Glutamatergic neuron (in vitro differentiated cells): ENCODE measurements around the gene C1orf232. TPM values are rescaled to one million over a fixed set of nuclear protein-coding genes. Genes with fewer than 3 reads are reported as not detected.

Experiments used
- DNase-seq: peaks from one replicate; pipeline ENCODE4 v3.0.0; 2022
- H3K27ac Mint-ChIP-seq: one replicate; pipeline ENCODE4 v1.8.0; 2020; ENCODE audit warnings: mild to moderate bottlenecking, mixed read lengths, inconsistent platforms; ENCODE audit not compliant: unreplicated experiment
- H3K27me3 Mint-ChIP-seq: one replicate; pipeline ENCODE4 v1.8.0; 2020; ENCODE audit warnings: mild to moderate bottlenecking, moderate library complexity, mixed read lengths, inconsistent platforms; ENCODE audit not compliant: unreplicated experiment
- H3K36me3 Mint-ChIP-seq: one replicate; pipeline ENCODE4 v1.8.0; 2020; ENCODE audit warnings: mild to moderate bottlenecking, mixed read lengths, inconsistent platforms; ENCODE audit not compliant: unreplicated experiment
- H3K4me1 Mint-ChIP-seq: one replicate; pipeline ENCODE4 v1.8.0; 2020; ENCODE audit warnings: mild to moderate bottlenecking, low read depth, mixed read lengths, inconsistent platforms; ENCODE audit not compliant: unreplicated experiment
- H3K4me3 Mint-ChIP-seq: one replicate; pipeline ENCODE4 v1.8.0; 2020; ENCODE audit warnings: mild to moderate bottlenecking, mixed read lengths, inconsistent platforms; ENCODE audit not compliant: unreplicated experiment
- H3K9me3 Mint-ChIP-seq: one replicate; pipeline ENCODE4 v1.8.0; 2020; ENCODE audit warnings: mild to moderate bottlenecking, moderate library complexity, mixed read lengths, inconsistent platforms; ENCODE audit not compliant: unreplicated experiment
- CTCF ChIP-seq: fragments of 200-600 bp; sonication (generic); IDR thresholded peaks from one replicate; pipeline ENCODE4 v1.5.0; 2021; ENCODE audit not compliant: partially characterized antibody, unreplicated experiment
- long read RNA-seq: library from polyadenylated mRNA; unstranded; transcript quantifications from one replicate; pipeline ENCODE4 v2.0.0, GENCODE V29; 2020; ENCODE audit not compliant: unreplicated experiment
- total RNA-seq: library from RNA; stranded (reverse); fragmentation: NEBNext Ultra II Directional; extraction: Animal tissue kit (Norgen Biotek cat#: 25700); gene quantifications from one replicate; pipeline ENCODE4 v1.2.1, GENCODE V29; 2021; ENCODE audit not compliant: unreplicated experiment

C1orf232 gene
- not detected for total RNA-seq
- long read RNA-seq: 0 reads

- Mint-ChIP-seq H3K4me3 (peak within 1 kb of the TSS; percentile 93), H3K27ac (peak within 1 kb of the TSS; percentile 48), H3K9me3 (peaks cover 3% of the 10 kb centered on the region), H3K36me3 (no peaks in the 10 kb centered on the region), H3K27me3 (peaks cover 17% of the 10 kb centered on the region), H3K4me1 (peaks cover 18% of the 10 kb centered on the region)
- no peak for TF ChIP-seq CTCF
- DNase-seq: no peak
These were observed at the start of gene C1orf232 for GRCh38 chr1:26168410-26169197. TSS of gene C1orf232 (minus strand) at chr1:26168963. CDS start at chr1:26168499, 464 bp downstream.

GRCh38 chr1:26215246-26215645 is 46.5 kb upstream of the C1orf232 start:
- Mint-ChIP-seq H3K4me3 (no peak overlapping the region), H3K36me3 (no peaks in the 10 kb centered on the region), H3K9me3 (no peaks in the 10 kb centered on the region), H3K27me3 (no peaks in the 10 kb centered on the region), H3K27ac (no peak overlapping the region), H3K4me1 (peaks cover 5% of the 10 kb centered on the region)
- no peak for TF ChIP-seq CTCF
- DNase-seq: no peak

- Mint-ChIP-seq H3K27ac (no peak overlapping the region), H3K4me1 (peaks cover 11% of the 10 kb centered on the region), H3K9me3 (no peaks in the 10 kb centered on the region), H3K4me3 (no peak overlapping the region), H3K27me3 (no peaks in the 10 kb centered on the region), H3K36me3 (no peaks in the 10 kb centered on the region)
- TF ChIP-seq CTCF: no peak
- DNase-seq: no peak
These were observed 44.7 kb upstream of the C1orf232 start for GRCh38 chr1:26213335-26213905.

- H3K9me3 Mint-ChIP-seq: no peaks in the 10 kb centered on the region
- H3K4me3 Mint-ChIP-seq: no peak overlapping the region
- no peak for TF ChIP-seq CTCF
These were observed 44.0 kb upstream of the C1orf232 start for GRCh38 chr1:26212726-26213125.

More at GRCh38 chr1:26212726-26213125, 44.0 kb upstream of the C1orf232 start:
- Mint-ChIP-seq H3K27me3 (no peaks in the 10 kb centered on the region), H3K27ac (no peak overlapping the region), H3K36me3 (no peaks in the 10 kb centered on the region), H3K4me1 (peaks cover 11% of the 10 kb centered on the region)
- DNase-seq: no peak
